Bronchial epithelial cell (primary cell): ENCODE data around the gene COMMD9. TPM values are rescaled to one million over a fixed set of nuclear protein-coding genes. Genes with fewer than 3 reads are reported as not detected.

Experiments used
- DNase-seq: peaks from one replicate; pipeline ENCODE4 v3.0.0-alpha.2; 2010; ENCODE audit warnings: low read depth
- FAIRE-seq: peaks from 2 replicates; lab custom pipeline; 2011; peaks lifted over from hg19 to GRCh38; lab: Jason Lieb, UNC
- H3K27me3 ChIP-seq: 2 replicates; pipeline ENCODE4 v1.5.1; 2011; ENCODE audit warnings: low read length; ENCODE audit not compliant: control insufficient read depth, insufficient read depth
- H3K36me3 ChIP-seq: 2 replicates; pipeline ENCODE4 v1.5.1; 2011; ENCODE audit warnings: low read length; ENCODE audit not compliant: control insufficient read depth, insufficient read depth
- H3K4me3 ChIP-seq: 2 replicates; pipeline ENCODE4 v1.5.1; 2011; ENCODE audit warnings: mild to moderate bottlenecking, low read depth, low read length, control low read depth
- CTCF ChIP-seq: IDR thresholded peaks from 2 replicates; pipeline ENCODE4 v1.5.1; 2011; ENCODE audit warnings: mild to moderate bottlenecking, moderate library complexity, low read length, control low read depth, inconsistent platforms; ENCODE audit not compliant: insufficient read depth, severe bottlenecking
- total RNA-seq: library from RNA; depleted of rRNA; stranded (reverse); fragments of >200 nt; gene quantifications from 2 replicates; pipeline ENCODE4 v1.2.1, GENCODE V29; 2014

The COMMD9 gene
- total RNA-seq, 1 donor from 2014 or later, result 9.2 TPM

GRCh38 chr11:36268337-36268985, 20.8 kb downstream of the COMMD9 start:
- no peak for TF ChIP-seq CTCF
- Histone ChIP-seq H3K27me3 (no peaks in the 10 kb centered on the region), H3K36me3 (no peaks in the 10 kb centered on the region), H3K4me3 (no peak overlapping the region)
- no peak for FAIRE-seq
- no peak for DNase-seq

GRCh38 chr11:36266767-36267166, 22.5 kb downstream of the COMMD9 start:
- peaks cover under 1% of the 10 kb centered on the region for H3K27me3 ChIP-seq
- H3K36me3 ChIP-seq, result no peaks in the 10 kb centered on the region
- H3K4me3 ChIP-seq, result no peak overlapping the region
- DNase-seq (no peak), FAIRE-seq (no peak)
- TF ChIP-seq CTCF, result no peak

- FAIRE-seq (no peak), DNase-seq (peak; percentile 38)
- peak; percentile 89 for TF ChIP-seq CTCF
- Histone ChIP-seq H3K36me3 (no peaks in the 10 kb centered on the region), H3K27me3 (peaks cover 3% of the 10 kb centered on the region), H3K4me3 (no peak overlapping the region)
These were observed 23.2 kb downstream of the COMMD9 start for GRCh38 chr11:36265793-36266628.

GRCh38 chr11:36264973-36265344, 24.3 kb downstream of the COMMD9 start:
- TF ChIP-seq CTCF, result no peak
- peaks cover 3% of the 10 kb centered on the region for H3K27me3 ChIP-seq
- no peak for DNase-seq
- FAIRE-seq, result no peak
- H3K4me3 ChIP-seq, result no peak overlapping the region
- no peaks in the 10 kb centered on the region for H3K36me3 ChIP-seq

GRCh38 chr11:36264011-36264972, 24.9 kb downstream of the COMMD9 start:
- no peak for DNase-seq

More at GRCh38 chr11:36264011-36264972, 24.9 kb downstream of the COMMD9 start:
- peaks cover 3% of the 10 kb centered on the region for H3K27me3 ChIP-seq
- TF ChIP-seq CTCF, result no peak
- H3K36me3 ChIP-seq, result no peaks in the 10 kb centered on the region
- peak; percentile 18 for FAIRE-seq
- no peak overlapping the region for H3K4me3 ChIP-seq
